ENCODE measurements around the gene SERGEF.

The SERGEF gene

DNA sequence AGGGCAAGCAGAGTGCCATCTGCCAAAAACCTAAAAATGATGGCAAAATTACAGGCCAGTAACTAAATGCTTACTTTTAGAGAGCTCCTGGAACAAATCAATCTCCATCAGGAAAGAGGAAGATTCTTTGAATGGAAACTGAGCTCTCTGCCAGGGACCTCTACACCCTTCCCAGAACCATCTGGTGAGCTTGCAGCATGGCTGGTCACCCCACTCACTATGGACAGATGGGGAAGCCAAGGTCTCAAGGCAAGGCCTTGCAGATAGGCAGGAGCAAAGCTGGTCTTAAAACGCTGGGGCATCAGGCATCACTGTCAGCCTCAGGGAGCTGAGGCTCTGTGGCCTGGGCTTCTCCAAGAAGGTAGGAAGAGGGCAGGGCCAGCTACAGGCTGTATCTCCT, 36.2 kb downstream of the SERGEF start:
- Histone ChIP-seq H3K9me3 (ENCODE audit: control insufficient read depth, low read length) (no peaks in the 10 kb centered on the region), H3K9ac (ENCODE audit: low read length) (no peak overlapping the region), H3K4me1 (ENCODE audit: control insufficient read depth, insufficient read depth, low read length) (no peaks in the 10 kb centered on the region), H3K27me3 (replicated peaks; ENCODE audit: control insufficient read depth, insufficient read depth, low read length) (no peaks in the 10 kb centered on the region), H3K4me3 (ENCODE audit: low read length) (no peak overlapping the region), H3K36me3 (ENCODE audit: control insufficient read depth, insufficient read depth, low read length, severe bottlenecking) (no peaks in the 10 kb centered on the region)
- no peak for DNase-seq (ENCODE audit: low read depth)

DNA sequence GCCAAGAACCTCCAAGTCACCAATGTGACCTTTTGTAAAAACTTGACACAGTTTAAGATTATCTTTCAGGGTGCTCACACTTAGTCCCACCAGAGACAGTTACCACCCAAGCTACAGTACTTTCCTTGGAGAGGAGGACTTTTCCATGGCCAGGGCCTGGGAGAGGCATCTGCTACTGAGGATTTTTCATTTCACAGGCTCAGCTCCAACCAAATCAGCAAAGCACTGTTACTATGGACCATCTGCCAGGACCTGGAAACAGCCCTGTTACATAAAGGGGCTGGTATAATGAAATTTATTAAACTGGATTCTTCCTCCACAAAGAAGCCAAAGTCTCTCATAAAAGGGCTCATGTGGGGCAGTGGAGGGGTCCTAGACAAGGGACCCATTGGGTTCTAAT, 38.6 kb downstream of the SERGEF start:
- Histone ChIP-seq H3K27me3 (replicated peaks; ENCODE audit: control insufficient read depth, insufficient read depth, low read length) (no peaks in the 10 kb centered on the region), H3K4me3 (ENCODE audit: low read length) (no peak overlapping the region), H3K4me1 (ENCODE audit: control insufficient read depth, insufficient read depth, low read length) (no peaks in the 10 kb centered on the region), H3K9ac (ENCODE audit: low read length) (no peak overlapping the region), H3K36me3 (ENCODE audit: control insufficient read depth, insufficient read depth, low read length, severe bottlenecking) (peaks cover 3% of the 10 kb centered on the region), H3K9me3 (ENCODE audit: control insufficient read depth, low read length) (no peaks in the 10 kb centered on the region)
- DNase-seq (ENCODE audit: low read depth): no peak

DNA sequence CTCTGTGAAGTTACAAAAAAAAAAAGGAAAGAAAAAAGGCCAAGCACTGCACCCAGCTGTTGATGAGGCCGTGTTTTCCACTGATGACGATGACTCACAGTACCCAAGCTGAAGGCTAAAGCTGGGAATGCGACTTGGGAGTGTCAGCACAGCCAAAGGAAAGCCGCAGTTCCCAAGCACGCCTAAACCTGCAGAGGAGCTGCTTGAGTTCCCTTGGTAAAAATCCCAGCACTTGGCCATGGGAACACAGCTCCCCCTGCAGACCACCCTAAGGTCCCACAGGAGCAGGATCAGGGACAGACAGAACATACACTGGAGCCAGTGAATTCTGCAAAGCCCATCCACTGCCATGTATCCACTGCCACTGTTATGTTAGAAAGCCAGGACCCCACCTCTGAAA, 39.9 kb downstream of the SERGEF start:
- Histone ChIP-seq H3K9ac (ENCODE audit: low read length) (no peak overlapping the region), H3K27me3 (replicated peaks; ENCODE audit: control insufficient read depth, insufficient read depth, low read length) (no peaks in the 10 kb centered on the region), H3K9me3 (ENCODE audit: control insufficient read depth, low read length) (no peaks in the 10 kb centered on the region), H3K4me3 (ENCODE audit: low read length) (no peak overlapping the region), H3K4me1 (ENCODE audit: control insufficient read depth, insufficient read depth, low read length) (no peaks in the 10 kb centered on the region), H3K36me3 (ENCODE audit: control insufficient read depth, insufficient read depth, low read length, severe bottlenecking) (peaks cover 3% of the 10 kb centered on the region)
- peak; percentile 86 for DNase-seq (ENCODE audit: low read depth)

DNA sequence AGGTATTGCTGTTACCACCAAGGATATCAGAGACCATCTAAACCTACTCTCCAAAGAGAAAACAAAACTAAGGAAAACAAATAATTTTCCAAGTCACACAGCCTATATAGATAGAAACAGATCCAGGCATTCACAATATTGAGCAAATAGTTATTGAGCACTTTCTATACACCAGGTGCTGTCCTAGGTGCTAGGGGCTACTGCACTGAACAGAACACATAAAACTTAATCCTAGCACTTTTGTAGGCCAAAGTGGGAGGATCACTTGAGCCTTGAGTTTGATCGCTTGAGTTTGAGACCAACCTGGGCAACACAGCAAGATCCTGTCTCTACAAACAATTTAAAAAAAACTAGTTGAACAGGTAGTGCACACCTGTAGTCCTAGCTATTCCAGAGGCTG, 44.6 kb downstream of the SERGEF start:
- Histone ChIP-seq H3K27me3 (replicated peaks; ENCODE audit: control insufficient read depth, insufficient read depth, low read length) (no peaks in the 10 kb centered on the region), H3K4me3 (ENCODE audit: low read length) (no peak overlapping the region), H3K4me1 (ENCODE audit: control insufficient read depth, insufficient read depth, low read length) (no peaks in the 10 kb centered on the region), H3K36me3 (ENCODE audit: control insufficient read depth, insufficient read depth, low read length, severe bottlenecking) (peaks cover 3% of the 10 kb centered on the region), H3K9me3 (ENCODE audit: control insufficient read depth, low read length) (no peaks in the 10 kb centered on the region), H3K9ac (ENCODE audit: low read length) (no peak overlapping the region)
- no peak for DNase-seq (ENCODE audit: low read depth)

DNA sequence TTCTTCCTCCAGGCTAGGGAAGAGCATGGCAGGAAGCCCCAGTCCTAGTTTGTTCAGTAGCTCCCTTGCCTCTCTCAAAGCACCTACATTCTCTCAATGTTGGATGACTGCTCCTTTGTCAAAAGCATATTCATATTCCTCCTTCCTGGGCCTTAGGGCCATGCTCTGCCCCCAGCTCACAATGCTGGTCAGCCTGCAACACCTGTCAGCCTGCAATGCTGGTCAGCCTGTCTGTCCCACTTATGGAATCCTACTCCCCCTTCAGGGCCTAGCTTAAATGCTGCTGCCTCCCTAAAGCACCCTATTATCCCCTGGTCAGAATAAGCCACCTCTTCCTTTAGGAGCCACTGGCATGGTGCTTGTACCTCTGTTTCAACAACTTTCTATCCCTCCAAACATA, 45.2 kb downstream of the SERGEF start:
- Histone ChIP-seq H3K4me1 (ENCODE audit: control insufficient read depth, insufficient read depth, low read length) (no peaks in the 10 kb centered on the region), H3K4me3 (ENCODE audit: low read length) (no peak overlapping the region), H3K9ac (ENCODE audit: low read length) (no peak overlapping the region), H3K9me3 (ENCODE audit: control insufficient read depth, low read length) (no peaks in the 10 kb centered on the region), H3K36me3 (ENCODE audit: control insufficient read depth, insufficient read depth, low read length, severe bottlenecking) (peaks cover 3% of the 10 kb centered on the region), H3K27me3 (replicated peaks; ENCODE audit: control insufficient read depth, insufficient read depth, low read length) (no peaks in the 10 kb centered on the region)
- no peak for DNase-seq (ENCODE audit: low read depth)

DNA sequence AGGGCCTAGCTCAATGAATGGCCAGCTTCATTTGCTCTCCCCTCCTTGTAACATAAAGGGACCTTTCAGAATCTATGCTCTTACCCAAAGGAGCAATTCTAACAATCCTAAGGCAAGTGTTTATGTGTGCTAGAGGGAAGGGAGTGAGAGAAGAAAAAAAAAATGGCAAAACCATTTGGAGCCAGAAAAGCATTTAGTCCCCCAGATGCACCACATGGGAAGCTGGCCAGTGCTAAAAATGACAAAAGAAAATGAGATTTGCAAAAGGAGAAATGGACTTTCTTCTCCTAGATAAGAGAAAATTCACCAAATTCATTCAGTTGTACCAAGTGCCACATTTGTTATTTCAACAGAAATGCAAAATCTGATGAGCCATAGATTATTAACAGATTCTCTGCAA, 52.8 kb downstream of the SERGEF start:
- no peak overlapping the region for H3K4me3 ChIP-seq (ENCODE audit: low read length)

DNA sequence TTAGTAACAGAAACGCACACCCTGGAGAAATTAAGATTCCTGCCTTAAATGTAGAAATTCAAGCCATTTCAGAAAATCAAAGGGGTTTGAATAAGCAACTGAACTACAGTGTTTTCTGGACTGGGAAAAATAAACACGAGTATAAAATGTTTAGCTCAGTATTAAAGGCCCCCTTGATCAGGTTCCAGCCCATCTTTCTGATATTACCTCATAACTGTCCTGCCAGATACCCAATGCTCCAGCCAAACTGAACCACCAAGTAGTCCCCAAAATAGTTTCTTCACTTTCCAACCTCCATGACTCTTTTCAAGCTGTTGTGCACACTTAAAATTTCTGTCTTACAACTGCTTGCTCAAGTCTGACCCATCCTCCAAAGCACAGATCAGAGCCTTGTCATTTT, 54.4 kb downstream of the SERGEF start:
- H3K9ac ChIP-seq (ENCODE audit: low read length): no peak overlapping the region
- H3K4me1 ChIP-seq (ENCODE audit: control insufficient read depth, insufficient read depth, low read length): no peaks in the 10 kb centered on the region
- H3K9me3 ChIP-seq (ENCODE audit: control insufficient read depth, low read length): no peaks in the 10 kb centered on the region
- H3K4me3 ChIP-seq (ENCODE audit: low read length): no peak overlapping the region
- peaks cover 17% of the 10 kb centered on the region for H3K36me3 ChIP-seq (ENCODE audit: control insufficient read depth, insufficient read depth, low read length, severe bottlenecking)
- no peak for DNase-seq (ENCODE audit: low read depth)
- H3K27me3 ChIP-seq (replicated peaks; ENCODE audit: control insufficient read depth, insufficient read depth, low read length): no peaks in the 10 kb centered on the region

More for the DNA sequence above, 52.8 kb downstream of the SERGEF start:
- Histone ChIP-seq H3K27me3 (replicated peaks; ENCODE audit: control insufficient read depth, insufficient read depth, low read length) (no peaks in the 10 kb centered on the region), H3K9ac (ENCODE audit: low read length) (no peak overlapping the region), H3K36me3 (ENCODE audit: control insufficient read depth, insufficient read depth, low read length, severe bottlenecking) (peaks cover 17% of the 10 kb centered on the region), H3K4me1 (ENCODE audit: control insufficient read depth, insufficient read depth, low read length) (no peaks in the 10 kb centered on the region), H3K9me3 (ENCODE audit: control insufficient read depth, low read length) (no peaks in the 10 kb centered on the region)
- DNase-seq (ENCODE audit: low read depth): no peak

DNA sequence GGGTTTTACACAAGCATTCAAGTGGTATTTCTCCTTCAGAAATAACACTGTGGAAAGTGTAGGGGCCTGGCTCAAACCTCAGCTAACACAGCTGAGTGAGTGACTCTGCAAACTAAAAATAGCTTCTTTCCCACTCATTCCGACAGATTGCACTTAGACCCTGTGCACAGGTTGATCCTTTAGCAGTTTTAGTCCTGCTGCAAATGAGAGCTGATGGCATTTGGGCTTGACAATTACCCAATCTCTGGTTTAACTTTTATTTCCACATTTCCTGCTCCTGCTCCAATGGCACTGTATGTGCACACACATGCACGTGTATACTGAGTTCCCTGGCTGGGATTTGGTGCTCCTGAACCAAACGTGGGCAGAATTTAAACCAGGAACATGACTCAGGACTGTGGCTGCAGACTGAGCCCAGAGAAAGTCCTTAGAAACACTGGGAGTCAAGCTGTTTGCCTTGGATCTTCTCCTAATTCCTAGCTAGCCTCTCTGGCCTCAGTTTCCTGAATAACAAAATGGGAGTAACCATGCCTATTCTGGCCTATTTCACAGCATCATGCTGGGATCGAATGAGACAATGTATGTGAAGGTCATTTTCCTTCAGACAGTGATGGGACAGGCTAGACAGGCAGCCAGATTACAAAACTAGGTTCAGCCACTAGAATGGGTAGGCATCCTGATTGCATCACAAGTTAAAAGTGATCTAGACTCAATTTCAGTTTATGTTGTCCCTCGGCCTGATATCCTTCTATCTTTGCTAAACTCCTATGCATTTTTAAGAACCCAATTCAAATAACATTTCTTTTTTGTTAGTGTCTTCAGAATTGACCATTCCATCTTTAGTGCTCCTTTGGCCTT, 58.2 kb downstream of the SERGEF start:
- peaks cover 21% of the 10 kb centered on the region for H3K36me3 ChIP-seq (ENCODE audit: control insufficient read depth, insufficient read depth, low read length, severe bottlenecking)
- H3K4me1 ChIP-seq (ENCODE audit: control insufficient read depth, insufficient read depth, low read length): no peaks in the 10 kb centered on the region
- no peaks in the 10 kb centered on the region for H3K27me3 ChIP-seq (replicated peaks; ENCODE audit: control insufficient read depth, insufficient read depth, low read length)
- peak; percentile 1 for DNase-seq (ENCODE audit: low read depth)
- no peaks in the 10 kb centered on the region for H3K9me3 ChIP-seq (ENCODE audit: control insufficient read depth, low read length)
- H3K4me3 ChIP-seq (ENCODE audit: low read length): no peak overlapping the region
- H3K9ac ChIP-seq (ENCODE audit: low read length): no peak overlapping the region

DNA sequence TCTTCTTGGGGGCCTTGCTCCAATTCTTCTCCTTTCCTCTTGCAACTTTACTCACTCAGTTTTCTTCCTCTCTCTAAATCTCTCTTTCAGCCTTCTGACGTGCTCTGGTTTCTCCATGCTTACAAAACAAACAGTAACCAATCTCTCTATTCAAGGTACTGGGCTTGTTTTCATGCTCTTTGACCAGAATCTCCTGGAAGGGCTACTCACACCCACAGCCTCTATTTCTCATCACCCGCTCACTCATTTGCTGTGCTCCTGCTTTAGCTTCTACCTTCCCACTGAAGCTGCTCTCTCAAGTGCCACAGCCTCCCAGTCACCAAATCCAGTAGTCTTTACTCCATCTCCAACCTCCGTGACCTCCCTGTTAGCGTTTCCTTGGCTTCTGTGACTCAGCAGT, 60.4 kb downstream of the SERGEF start:
- Histone ChIP-seq H3K9ac (ENCODE audit: low read length) (no peak overlapping the region), H3K36me3 (ENCODE audit: control insufficient read depth, insufficient read depth, low read length, severe bottlenecking) (peaks cover 13% of the 10 kb centered on the region), H3K4me1 (ENCODE audit: control insufficient read depth, insufficient read depth, low read length) (no peaks in the 10 kb centered on the region), H3K4me3 (ENCODE audit: low read length) (no peak overlapping the region), H3K9me3 (ENCODE audit: control insufficient read depth, low read length) (no peaks in the 10 kb centered on the region), H3K27me3 (replicated peaks; ENCODE audit: control insufficient read depth, insufficient read depth, low read length) (no peaks in the 10 kb centered on the region)
- no peak for DNase-seq (ENCODE audit: low read depth)

DNA sequence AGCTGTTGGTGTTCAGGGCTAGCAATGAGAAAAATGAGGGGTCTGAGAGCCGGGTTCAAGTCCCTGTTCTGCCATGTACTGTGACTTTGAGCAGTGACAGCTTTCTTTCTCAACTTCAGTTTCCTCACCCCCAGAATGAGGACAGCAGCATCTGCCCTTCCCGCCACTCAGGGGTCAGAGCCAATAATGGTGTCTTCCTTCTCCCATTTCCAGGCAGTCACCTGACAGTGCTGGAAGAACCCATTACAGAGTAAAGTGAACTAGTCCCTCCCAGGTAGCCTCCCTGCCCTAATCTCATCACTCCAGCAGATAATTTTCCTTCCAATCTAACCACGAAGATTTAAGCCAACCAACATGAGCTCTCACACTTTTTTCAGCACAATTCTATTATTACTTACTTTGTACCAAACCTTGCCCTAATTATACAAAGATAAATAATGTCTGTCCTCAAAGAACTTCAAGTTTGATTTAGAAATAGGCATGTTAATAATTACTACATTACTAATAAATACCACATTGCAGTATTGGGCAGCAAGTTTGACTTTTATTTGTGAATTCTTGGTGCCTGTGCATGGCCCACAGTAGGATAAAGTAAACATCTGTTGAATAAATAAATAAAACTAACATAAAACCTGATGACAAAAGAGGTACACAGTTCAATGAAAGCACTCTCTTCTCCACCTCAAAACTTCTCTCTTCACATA, 61.0 kb downstream of the SERGEF start:
- Histone ChIP-seq H3K36me3 (ENCODE audit: control insufficient read depth, insufficient read depth, low read length, severe bottlenecking) (peaks cover 13% of the 10 kb centered on the region), H3K4me1 (ENCODE audit: control insufficient read depth, insufficient read depth, low read length) (no peaks in the 10 kb centered on the region), H3K9me3 (ENCODE audit: control insufficient read depth, low read length) (no peaks in the 10 kb centered on the region), H3K4me3 (ENCODE audit: low read length) (no peak overlapping the region), H3K27me3 (replicated peaks; ENCODE audit: control insufficient read depth, insufficient read depth, low read length) (no peaks in the 10 kb centered on the region), H3K9ac (ENCODE audit: low read length) (no peak overlapping the region)
- no peak for DNase-seq (ENCODE audit: low read depth)

DNA sequence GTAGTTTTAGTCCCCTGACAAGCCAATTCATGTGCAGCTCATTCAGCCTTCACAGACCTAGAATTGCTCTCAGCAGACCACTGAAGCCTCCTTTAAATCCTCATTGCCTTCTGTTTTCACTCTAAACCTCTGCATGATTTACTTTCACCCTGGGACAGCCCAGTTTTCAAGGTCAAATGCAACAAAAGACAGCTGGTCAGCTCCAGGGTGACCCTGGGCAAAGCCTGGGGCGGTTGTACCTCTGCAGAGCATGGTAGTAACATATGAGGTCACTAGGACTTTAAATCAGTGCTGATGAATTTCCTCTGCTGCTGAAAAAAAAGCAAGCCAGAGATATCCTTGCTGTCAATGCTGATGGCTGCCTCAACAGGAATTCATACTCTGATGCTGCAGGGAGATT, 62.2 kb downstream of the SERGEF start:
- Histone ChIP-seq H3K9ac (ENCODE audit: low read length) (no peak overlapping the region), H3K4me1 (ENCODE audit: control insufficient read depth, insufficient read depth, low read length) (no peaks in the 10 kb centered on the region), H3K9me3 (ENCODE audit: control insufficient read depth, low read length) (no peaks in the 10 kb centered on the region), H3K4me3 (ENCODE audit: low read length) (no peak overlapping the region), H3K27me3 (replicated peaks; ENCODE audit: control insufficient read depth, insufficient read depth, low read length) (no peaks in the 10 kb centered on the region), H3K36me3 (ENCODE audit: control insufficient read depth, insufficient read depth, low read length, severe bottlenecking) (peaks cover 4% of the 10 kb centered on the region)
- DNase-seq (ENCODE audit: low read depth): no peak

Data from adipocyte (in vitro differentiated cells).